HG02623 (cell line): ENCODE data around the gene CYSTM1.

Source experiments
- ATAC-seq: cut with Tn5 transposase; IDR thresholded peaks from one replicate; pipeline ENCODE4 v1.9.1; 2021; ENCODE audit warnings: moderate library complexity; ENCODE audit not compliant: unreplicated experiment

Gene CYSTM1

DNA sequence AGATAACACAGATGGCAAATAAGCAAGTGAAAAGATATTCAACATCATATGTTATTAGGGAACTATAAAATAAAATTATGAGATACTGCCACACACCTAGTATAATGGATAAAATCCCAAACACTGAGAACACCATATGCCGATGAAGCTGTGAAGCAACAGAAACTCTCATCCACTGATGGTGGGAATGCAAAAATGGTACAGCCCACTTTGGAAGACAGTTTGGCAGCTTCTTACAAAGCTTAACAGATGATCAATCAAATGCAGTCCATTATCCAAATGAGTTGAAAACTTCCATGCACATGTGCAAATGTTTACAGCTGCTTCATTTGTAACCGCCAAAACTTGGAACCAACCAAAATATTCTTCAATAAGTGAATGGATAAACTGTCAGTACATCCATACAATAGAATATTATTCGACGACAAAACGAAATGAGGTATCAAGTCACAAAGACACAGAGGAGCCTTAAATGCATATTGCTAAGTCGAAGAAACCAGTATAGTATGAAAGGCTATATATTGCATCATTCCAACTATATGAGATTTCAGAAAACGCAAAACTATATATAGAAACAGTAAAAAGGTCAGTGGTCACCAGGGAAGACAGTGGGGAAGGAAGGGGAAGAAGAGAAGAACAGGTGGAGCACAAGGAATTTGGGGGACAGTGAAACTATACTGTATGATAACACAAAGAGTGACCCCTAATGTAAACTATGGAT lies 113.0 kb downstream of the CYSTM1 start:
- ATAC-seq, result no peak

DNA sequence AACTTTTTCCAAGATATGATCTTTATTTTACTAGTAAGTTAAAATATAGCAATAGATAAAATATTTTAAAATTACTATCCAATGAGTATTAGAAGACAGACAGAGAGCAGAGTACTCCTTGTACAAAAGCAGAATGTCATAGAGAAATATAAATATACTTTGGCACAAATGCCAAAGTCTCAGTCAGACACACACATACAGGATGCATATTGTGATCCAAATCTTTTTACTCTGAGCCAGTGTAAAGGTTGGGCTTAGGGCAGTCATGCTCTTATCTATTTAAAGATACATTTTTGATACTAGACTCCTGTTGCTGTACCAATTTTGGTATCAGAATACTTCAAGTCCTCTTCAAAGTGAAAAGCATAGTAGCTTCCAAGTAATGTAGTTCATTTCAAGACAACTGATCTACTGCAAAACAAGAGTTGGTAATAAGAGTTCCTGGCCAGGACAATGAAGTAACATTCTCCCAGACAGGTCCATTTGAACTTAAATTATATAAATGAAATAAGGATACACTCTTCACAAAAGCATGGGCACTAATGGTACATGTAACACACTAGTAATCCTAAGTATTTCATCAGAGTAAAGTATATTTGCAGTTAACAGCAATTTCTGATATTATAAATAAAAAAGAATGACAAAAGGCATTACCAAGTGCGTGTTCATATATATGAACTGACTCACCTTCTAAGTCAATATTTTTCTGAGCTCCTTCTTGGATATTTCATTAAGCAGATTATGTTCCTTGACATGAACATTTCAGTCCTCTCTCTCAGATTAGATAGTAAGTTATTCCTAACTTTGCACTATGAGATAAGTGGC lies 117.4 kb downstream of the CYSTM1 start:
- ATAC-seq, result no peak
